Neutrophil (primary cell): ENCODE results near the gene COL6A2.

ENCODE experiments used
- H3K27ac ChIP-seq: fragments of 200-600 bp; sonication (generic); 2 replicates; pipeline ENCODE4 v1.5.1; 2016; ENCODE audit warnings: mild to moderate bottlenecking, moderate library complexity
- H3K27me3 ChIP-seq: fragments of 200-600 bp; sonication (generic); 2 replicates; pipeline ENCODE4 v1.6.0; 2016; ENCODE audit warnings: mild to moderate bottlenecking
- H3K36me3 ChIP-seq: fragments of 200-600 bp; sonication (generic); 2 replicates; pipeline ENCODE4 v1.5.1; 2017
- H3K4me1 ChIP-seq, 2 experiments: fragments of 200-600 bp in 1 of 2; sonication (generic) in 1 of 2; 1 replicate in 1 of 2; 2 replicates in 1 of 2; pipeline versions ENCODE4 v1.5.1 to v1.6.1; 2013 to 2016; ENCODE audit warnings: low read depth in 1 of 2, low read length in 1 of 2, mild to moderate bottlenecking in 1 of 2, moderate library complexity in 1 of 2; ENCODE audit not compliant: control insufficient read depth in 1 of 2, insufficient read depth in 1 of 2
- H3K4me3 ChIP-seq, 2 experiments: fragments of 200-600 bp in 1 of 2; sonication (generic) in 1 of 2; 1 replicate in 1 of 2; 2 replicates in 1 of 2; pipeline ENCODE4 v1.5.1; 2013 to 2016; ENCODE audit warnings: low read depth in 1 of 2, low read length in 1 of 2, mild to moderate bottlenecking in 1 of 2, moderate library complexity in 1 of 2
- H3K9me3 ChIP-seq: fragments of 200-600 bp; sonication (generic); 2 replicates; pipeline ENCODE4 v1.5.1; 2016
- CTCF ChIP-seq: fragments of 200-600 bp; sonication (generic); IDR thresholded peaks from 2 replicates; pipeline ENCODE4 v1.5.1; 2016; ENCODE audit warnings: antibody characterized with exemption

COL6A2 gene

GRCh38 chr21:46097336-46098293 lies at the start of gene COL6A2:
COL6A2 (plus strand) TSS chr21:46098112.
- no peak for TF ChIP-seq CTCF
- Histone ChIP-seq H3K4me3 (no peak within 1 kb of the TSS), H3K36me3 (no peaks in the 10 kb centered on the region), H3K4me1 (peaks cover 0 to 4% of the 10 kb centered on the region in 2 experiments), H3K27me3 (peaks cover 79% of the 10 kb centered on the region), H3K9me3 (no peaks in the 10 kb centered on the region), H3K27ac (no peak within 1 kb of the TSS)

- H3K9me3 ChIP-seq: no peaks in the 10 kb centered on the region
- no peaks in the 10 kb centered on the region for H3K36me3 ChIP-seq
- no peaks in the 10 kb centered on the region for H3K4me1 ChIP-seq
- H3K27me3 ChIP-seq: no peaks in the 10 kb centered on the region
- H3K4me3 ChIP-seq: no peak overlapping the region
- H3K27ac ChIP-seq: no peak overlapping the region
- TF ChIP-seq CTCF: no peak
Measured at GRCh38 chr21:46048926-46049889, 48.7 kb upstream of the COL6A2 start.

- Histone ChIP-seq H3K4me3 (no peak overlapping the region), H3K36me3 (no peaks in the 10 kb centered on the region), H3K27me3 (no peaks in the 10 kb centered on the region), H3K27ac (no peak overlapping the region), H3K9me3 (no peaks in the 10 kb centered on the region), H3K4me1 (no peaks in the 10 kb centered on the region)
- TF ChIP-seq CTCF: no peak
Measured at GRCh38 chr21:46049890-46050667, 47.8 kb upstream of the COL6A2 start.

DNA sequence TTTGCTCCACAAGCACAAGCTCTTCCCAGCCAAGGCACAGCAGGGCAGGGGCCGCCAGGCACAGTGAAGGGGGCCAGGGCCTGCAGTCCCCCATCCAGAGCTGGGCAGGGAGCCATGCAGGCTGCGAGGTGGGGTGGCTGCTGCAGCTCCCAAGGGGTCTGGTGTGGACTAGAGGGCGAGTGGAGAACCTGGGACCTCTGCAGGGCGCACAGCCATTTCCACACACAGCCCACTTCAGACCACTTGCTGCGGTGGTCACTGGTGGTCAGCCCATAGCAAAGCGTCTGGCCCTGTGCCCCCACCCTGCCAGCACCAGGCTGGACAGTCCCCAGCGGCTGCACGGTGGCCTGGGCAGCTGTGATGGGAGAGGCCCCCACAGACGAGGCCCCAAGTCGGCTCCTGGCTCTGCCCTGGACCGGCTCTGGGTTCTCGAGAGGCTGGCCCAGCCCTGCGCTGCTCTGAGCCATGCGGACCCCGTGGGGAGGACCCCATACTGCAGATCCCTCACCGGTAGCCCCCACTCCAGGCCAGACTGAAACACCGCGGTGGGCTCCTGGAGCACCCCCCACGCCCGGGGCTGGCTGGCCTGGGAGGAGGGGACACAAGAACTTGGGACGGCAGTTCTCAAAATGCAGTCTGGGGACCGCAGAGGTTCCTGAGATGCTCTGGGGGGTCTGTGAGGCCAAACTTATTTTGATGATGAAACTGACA lies 47.1 kb upstream of the COL6A2 start:
- TF ChIP-seq CTCF: no peak
- no peaks in the 10 kb centered on the region for H3K4me1 ChIP-seq
- H3K27ac ChIP-seq: no peak overlapping the region
- no peak overlapping the region for H3K4me3 ChIP-seq
- H3K36me3 ChIP-seq: no peaks in the 10 kb centered on the region
- H3K9me3 ChIP-seq: no peaks in the 10 kb centered on the region
- peaks cover 4% of the 10 kb centered on the region for H3K27me3 ChIP-seq
